PC-3 (cell line): ENCODE data around the gene CAT. TPM values are rescaled to one million over a fixed set of nuclear protein-coding genes. Genes with fewer than 3 reads are reported as not detected.

Experiments used
- ATAC-seq: fragments of 200-7000 bp; cut with Tn5 transposase; 2 replicates; pipeline ENCODE4 v1.9.1; 2020; ENCODE audit warnings: mild to moderate bottlenecking, moderate library complexity
- BruUV-seq: library from RNA; stranded (reverse); fragments of 400-500 nt; replicated peaks from 2 replicates; lab custom pipeline; 2021; lab: Mats Ljungman, UMichigan
- CTCF ChIA-PET: fragments of 300-600 bp; sonication (Branson Sonifier 250); formaldehyde crosslinking; loops from one replicate; lab custom pipeline; 2022; ENCODE audit warnings: antibody characterized with exemption; lab: Charles Lee
- POLR2A ChIA-PET: fragments of 300-600 bp; sonication (Branson Sonifier 250); formaldehyde crosslinking; loops from one replicate; lab custom pipeline; 2022; ENCODE audit warnings: antibody characterized with exemption; ENCODE audit not compliant: unreplicated experiment; lab: Charles Lee
- DNase-seq: peaks from one replicate; pipeline ENCODE4 v3.0.0-alpha.2; 2015
- H2AFZ ChIP-seq: fragments of 300-600 bp; sonication (generic); 2 replicates; pipeline ENCODE4 v1.6.0; 2016; ENCODE audit warnings: antibody characterized with exemption, low read length
- H3F3A ChIP-seq: fragments of 300-600 bp; sonication (generic); one replicate; pipeline ENCODE4 v1.6.0; 2017; ENCODE audit warnings: antibody characterized with exemption, low read length, control low read depth, mild to moderate bottlenecking; ENCODE audit not compliant: unreplicated experiment
- H3K27ac ChIP-seq: fragments of 300-600 bp; sonication (generic); 2 replicates; pipeline ENCODE4 v1.5.1; 2016; ENCODE audit warnings: mild to moderate bottlenecking, low read length
- H3K27me3 ChIP-seq: fragments of 300-600 bp; sonication (generic); 2 replicates; pipeline ENCODE4 v1.6.1; 2016; ENCODE audit warnings: low read length, mixed read lengths
- H3K36me3 ChIP-seq: fragments of 300-600 bp; sonication (generic); 2 replicates; pipeline ENCODE4 v1.6.1; 2016; ENCODE audit warnings: low read depth, mixed run types, low read length, mixed read lengths
- H3K4me1 ChIP-seq: fragments of 300-600 bp; sonication (generic); 2 replicates; pipeline ENCODE4 v1.5.1; 2016; ENCODE audit warnings: low read length; ENCODE audit not compliant: insufficient read depth
- H3K4me2 ChIP-seq: fragments of 300-600 bp; sonication (generic); 2 replicates; pipeline ENCODE4 v1.6.0; 2016; ENCODE audit warnings: low read length
- H3K4me3 ChIP-seq: fragments of 300-600 bp; sonication (generic); 2 replicates; pipeline ENCODE4 v1.5.1; 2016; ENCODE audit warnings: mild to moderate bottlenecking, low read length, mixed read lengths
- H3K79me2 ChIP-seq: fragments of 300-600 bp; sonication (generic); 2 replicates; pipeline ENCODE4 v1.6.1; 2017; ENCODE audit warnings: low read length, mixed read lengths
- H3K9ac ChIP-seq: fragments of 300-600 bp; sonication (generic); 2 replicates; pipeline ENCODE4 v1.6.0; 2016; ENCODE audit warnings: mild to moderate bottlenecking, low read length
- H3K9me2 ChIP-seq: fragments of 300-600 bp; sonication (generic); replicated peaks from 2 replicates; pipeline ENCODE4 v1.6.1; 2016; ENCODE audit warnings: mixed run types, low read length, mixed read lengths
- H3K9me3 ChIP-seq: fragments of 300-600 bp; sonication (generic); 2 replicates; pipeline ENCODE4 v1.6.1; 2016; ENCODE audit warnings: low read length, mixed read lengths
- H4K20me1 ChIP-seq: fragments of 300-600 bp; sonication (generic); 2 replicates; pipeline ENCODE4 v1.6.1; 2016; ENCODE audit warnings: low read length, mixed read lengths
- CTCF ChIP-seq: fragments of 300-600 bp; sonication (generic); conservative IDR thresholded peaks from 2 replicates; pipeline ENCODE4 v1.5.1; 2017; ENCODE audit warnings: antibody characterized with exemption, low read depth, mild to moderate bottlenecking, low read length
- EZH2 ChIP-seq: fragments of 300-600 bp; sonication (generic); IDR thresholded peaks from one replicate; pipeline ENCODE4 v1.6.1; 2017; ENCODE audit warnings: antibody characterized with exemption, mild to moderate bottlenecking, low read length; ENCODE audit not compliant: unreplicated experiment
- EZH2phosphoT487 ChIP-seq: fragments of 300-600 bp; sonication (generic); IDR thresholded peaks from 2 replicates; pipeline ENCODE4 v1.6.1; 2018; ENCODE audit warnings: mild to moderate bottlenecking, antibody characterized with exemption, low read length, borderline replicate concordance
- intact Hi-C: fragments of 100-400 bp; cut with micrococcal nuclease; formaldehyde crosslinking; loops from 2 replicates; pipeline ENCODE4 v1.9.0; 2023
- total RNA-seq: library from RNA; depleted of rRNA; stranded (reverse); fragments of >200 nt; gene quantifications from 2 replicates; pipeline ENCODE4 v1.2.3, GENCODE V29; 2014

The CAT gene
- total RNA-seq, 1 experiment from 2014 or later = 50.5 TPM

- no peak overlapping the region for H3K4me2 ChIP-seq
- peaks cover 7% of the 10 kb centered on the region; the same call in 1 of the 2 replicates for H3K9me3 ChIP-seq
- H3K36me3 ChIP-seq = peaks cover 6% of the 10 kb centered on the region; the same call in 1 of the 2 replicates
- no peak for ATAC-seq
- no peaks in the 10 kb centered on the region for H3K9me2 ChIP-seq
- H3K27me3 ChIP-seq = no peaks in the 10 kb centered on the region
- no peaks in the 10 kb centered on the region for H3F3A ChIP-seq
- no peak overlapping the region for H3K9ac ChIP-seq
- no peaks in the 10 kb centered on the region for H3K79me2 ChIP-seq
- no peak overlapping the region for H3K27ac ChIP-seq
- peaks cover 3% of the 10 kb centered on the region; the same call in 1 of the 2 replicates for H3K4me1 ChIP-seq
- no peak for DNase-seq
- POLR2A ChIA-PET = interaction anchor here (0.6 kb wide), 1 partner anchor 310 kb away, joined by 3 read pairs; no protein-coding TSS in a partner anchor
- H2AFZ ChIP-seq = no peak overlapping the region
- BruUV-seq = no TSS peak
- CTCF ChIA-PET = no interaction called here
- intact Hi-C loops = no loop called here
- TF ChIP-seq EZH2phosphoT487 (no peak), EZH2 (no peak), CTCF (no peak)
- H4K20me1 ChIP-seq = no peaks in the 10 kb centered on the region
- no peak overlapping the region for H3K4me3 ChIP-seq
These were observed 22.0 kb upstream of the CAT start for GRCh38 chr11:34416766-34417165.

- H2AFZ ChIP-seq = no peak overlapping the region
- ChIA-PET CTCF (no interaction called here), POLR2A (interaction anchor here (0.6 kb wide), 1 partner anchor 310 kb away, joined by 3 read pairs; no protein-coding TSS in a partner anchor)
- peaks cover 1% of the 10 kb centered on the region; the same call in 1 of the 2 replicates for H3K4me1 ChIP-seq
- ATAC-seq = no peak
- no peak for DNase-seq
- H4K20me1 ChIP-seq = no peaks in the 10 kb centered on the region
- H3K27me3 ChIP-seq = no peaks in the 10 kb centered on the region
- no peaks in the 10 kb centered on the region for H3K79me2 ChIP-seq
- H3K9me3 ChIP-seq = peaks cover 7% of the 10 kb centered on the region; the same call in 1 of the 2 replicates
- no peak overlapping the region for H3K4me3 ChIP-seq
- no peak overlapping the region for H3K27ac ChIP-seq
- intact Hi-C loops = no loop called here
- no peak overlapping the region for H3K9ac ChIP-seq
- H3K36me3 ChIP-seq = peaks cover 6% of the 10 kb centered on the region; the same call in 1 of the 2 replicates
- no peaks in the 10 kb centered on the region for H3F3A ChIP-seq
- H3K4me2 ChIP-seq = no peak overlapping the region
- BruUV-seq = no TSS peak
- no peaks in the 10 kb centered on the region for H3K9me2 ChIP-seq
- TF ChIP-seq EZH2 (no peak), CTCF (peak; percentile 37; the same call in 1 of the 2 replicates), EZH2phosphoT487 (no peak)
These were observed 21.5 kb upstream of the CAT start for GRCh38 chr11:34417202-34417601.

DNA sequence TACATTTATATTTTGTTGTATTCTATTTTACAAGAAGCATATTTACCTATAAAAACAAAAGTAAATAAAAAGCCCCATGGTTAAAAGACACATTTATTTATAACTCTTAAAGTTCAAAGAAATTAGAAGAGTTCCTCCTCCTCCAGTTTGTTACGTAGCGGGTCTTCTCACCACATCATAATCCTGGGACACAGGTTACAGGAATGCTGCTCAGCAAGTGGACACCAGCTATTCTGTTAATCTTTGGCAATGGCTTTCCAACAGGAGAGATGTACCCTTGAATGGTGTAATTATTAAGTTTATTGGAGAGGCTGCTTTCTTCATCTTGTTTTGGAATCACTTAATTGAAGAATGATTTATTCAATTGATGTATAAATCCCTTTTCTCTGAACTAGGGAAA is 19.6 kb upstream of the CAT start:
- Histone ChIP-seq H3K9ac (no peak overlapping the region), H3K4me3 (no peak overlapping the region), H3K9me3 (no peaks in the 10 kb centered on the region), H4K20me1 (no peaks in the 10 kb centered on the region), H3K9me2 (no peaks in the 10 kb centered on the region), H3K36me3 (no peaks in the 10 kb centered on the region), H3K27me3 (no peaks in the 10 kb centered on the region), H3K4me1 (peaks cover 5% of the 10 kb centered on the region; the same call in 1 of the 2 replicates), H3K79me2 (no peaks in the 10 kb centered on the region), H3K27ac (no peak overlapping the region), H3K4me2 (no peak overlapping the region), H2AFZ (no peak overlapping the region), H3F3A (no peaks in the 10 kb centered on the region)
- POLR2A ChIA-PET = no interaction called here
- ATAC-seq = no peak
- intact Hi-C loops = no loop called here
- DNase-seq = no peak
- no peak for TF ChIP-seq EZH2
- TF ChIP-seq EZH2phosphoT487 = no peak
- TF ChIP-seq CTCF = no peak
- CTCF ChIA-PET = no interaction called here
- BruUV-seq = no TSS peak
